DND-41 (cell line): ENCODE measurements around the gene MUC2.

ENCODE experiments used
- EZH2 ChIP-seq: IDR thresholded peaks from 3 replicates; pipeline ENCODE4 v1.6.1; 2012; ENCODE audit warnings: borderline replicate concordance, low read depth, mild to moderate bottlenecking, moderate library complexity, low read length, inconsistent platforms; ENCODE audit not compliant: severe bottlenecking
- TF ChIP-seq, protein P1 (sequence below): IDR thresholded peaks from 2 replicates; pipeline ENCODE4 v1.5.1; 2012; ENCODE audit warnings: borderline replicate concordance, low read length, moderate library complexity, mild to moderate bottlenecking; ENCODE audit not compliant: poor library complexity, severe bottlenecking; ENCODE audit errors: extremely low read depth

DNA sequence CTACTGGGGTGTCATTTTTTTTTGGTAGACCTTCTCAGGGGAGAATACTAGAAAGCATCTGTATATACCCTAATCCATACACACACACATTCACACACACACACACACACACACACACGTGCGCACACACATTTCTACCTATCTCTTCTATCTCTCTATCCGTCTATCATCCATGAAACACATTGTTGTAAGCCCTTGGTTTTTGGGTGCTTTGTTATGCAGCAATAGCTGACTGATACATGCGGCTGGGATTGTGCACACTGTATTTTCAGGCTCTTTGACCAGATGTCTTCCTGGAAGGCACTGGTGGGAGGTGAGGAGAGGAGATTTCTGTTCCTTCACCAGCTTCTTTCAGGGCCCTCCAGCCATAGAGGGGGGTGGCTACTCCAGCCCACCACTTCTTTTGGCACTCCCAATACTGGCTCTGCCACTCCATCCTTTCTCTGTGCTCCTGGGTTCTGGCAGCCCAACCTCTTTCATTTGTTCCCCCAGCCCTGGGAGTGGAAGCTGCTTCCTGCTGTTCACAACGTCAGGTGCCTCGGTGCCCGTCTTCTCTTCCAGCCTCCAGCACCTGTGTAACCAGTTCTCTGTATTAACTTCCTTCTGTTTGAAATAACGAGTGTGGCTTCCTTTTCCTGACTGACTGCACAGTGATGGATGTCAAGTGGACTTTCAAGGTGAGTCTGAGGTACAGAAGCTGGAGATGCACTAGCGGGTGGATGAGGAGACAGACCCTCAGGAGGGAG lies 12.4 kb upstream of the MUC2 start:
- no peak for TF ChIP-seq EZH2
- TF ChIP-seq, protein P1, sequence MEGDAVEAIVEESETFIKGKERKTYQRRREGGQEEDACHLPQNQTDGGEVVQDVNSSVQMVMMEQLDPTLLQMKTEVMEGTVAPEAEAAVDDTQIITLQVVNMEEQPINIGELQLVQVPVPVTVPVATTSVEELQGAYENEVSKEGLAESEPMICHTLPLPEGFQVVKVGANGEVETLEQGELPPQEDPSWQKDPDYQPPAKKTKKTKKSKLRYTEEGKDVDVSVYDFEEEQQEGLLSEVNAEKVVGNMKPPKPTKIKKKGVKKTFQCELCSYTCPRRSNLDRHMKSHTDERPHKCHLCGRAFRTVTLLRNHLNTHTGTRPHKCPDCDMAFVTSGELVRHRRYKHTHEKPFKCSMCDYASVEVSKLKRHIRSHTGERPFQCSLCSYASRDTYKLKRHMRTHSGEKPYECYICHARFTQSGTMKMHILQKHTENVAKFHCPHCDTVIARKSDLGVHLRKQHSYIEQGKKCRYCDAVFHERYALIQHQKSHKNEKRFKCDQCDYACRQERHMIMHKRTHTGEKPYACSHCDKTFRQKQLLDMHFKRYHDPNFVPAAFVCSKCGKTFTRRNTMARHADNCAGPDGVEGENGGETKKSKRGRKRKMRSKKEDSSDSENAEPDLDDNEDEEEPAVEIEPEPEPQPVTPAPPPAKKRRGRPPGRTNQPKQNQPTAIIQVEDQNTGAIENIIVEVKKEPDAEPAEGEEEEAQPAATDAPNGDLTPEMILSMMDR, result no peak
